Gastroesophageal sphincter (tissue), 3 donors: ENCODE results near the gene CD163L1.

Experiments used
- POLR2AphosphoS5 ChIP-seq: sonication (generic); formaldehyde crosslinking; IDR thresholded peaks from one replicate; pipeline ENCODE4 v1.6.1; 2017; ENCODE audit warnings: antibody characterized with exemption
- TF ChIP-seq, protein P1 (sequence below), 4 experiments: fragments of 200-600 bp in 2 of 4; fragments of 450-650 bp in 2 of 4; sonication (generic) in 1 of 4; IDR thresholded peaks; one replicate each; pipeline ENCODE4 v1.5.1; 2017 to 2019; ENCODE audit warnings: antibody characterized with exemption in 4 of 4, mild to moderate bottlenecking in 2 of 4, moderate library complexity in 2 of 4

DNA sequence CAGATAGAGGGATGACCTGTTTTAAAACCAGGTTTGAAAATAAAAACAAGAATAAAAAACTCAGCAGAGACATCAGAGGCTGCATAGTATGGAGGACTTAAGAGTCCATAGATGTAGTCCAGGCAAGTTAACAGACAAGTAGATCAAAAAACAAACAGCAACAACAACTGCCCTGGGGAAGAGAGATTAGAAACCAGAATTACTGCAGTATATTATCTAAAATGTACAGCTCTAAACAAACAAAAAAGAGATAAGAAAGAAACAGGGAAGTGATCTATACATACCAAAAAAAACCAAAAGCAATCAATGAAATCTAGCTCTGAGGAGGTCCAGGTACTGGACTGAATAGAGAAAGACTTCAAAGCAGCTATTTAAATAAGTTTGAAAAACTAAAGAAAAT lies 91.3 kb downstream of the CD163L1 start:
- TF ChIP-seq, protein P1, sequence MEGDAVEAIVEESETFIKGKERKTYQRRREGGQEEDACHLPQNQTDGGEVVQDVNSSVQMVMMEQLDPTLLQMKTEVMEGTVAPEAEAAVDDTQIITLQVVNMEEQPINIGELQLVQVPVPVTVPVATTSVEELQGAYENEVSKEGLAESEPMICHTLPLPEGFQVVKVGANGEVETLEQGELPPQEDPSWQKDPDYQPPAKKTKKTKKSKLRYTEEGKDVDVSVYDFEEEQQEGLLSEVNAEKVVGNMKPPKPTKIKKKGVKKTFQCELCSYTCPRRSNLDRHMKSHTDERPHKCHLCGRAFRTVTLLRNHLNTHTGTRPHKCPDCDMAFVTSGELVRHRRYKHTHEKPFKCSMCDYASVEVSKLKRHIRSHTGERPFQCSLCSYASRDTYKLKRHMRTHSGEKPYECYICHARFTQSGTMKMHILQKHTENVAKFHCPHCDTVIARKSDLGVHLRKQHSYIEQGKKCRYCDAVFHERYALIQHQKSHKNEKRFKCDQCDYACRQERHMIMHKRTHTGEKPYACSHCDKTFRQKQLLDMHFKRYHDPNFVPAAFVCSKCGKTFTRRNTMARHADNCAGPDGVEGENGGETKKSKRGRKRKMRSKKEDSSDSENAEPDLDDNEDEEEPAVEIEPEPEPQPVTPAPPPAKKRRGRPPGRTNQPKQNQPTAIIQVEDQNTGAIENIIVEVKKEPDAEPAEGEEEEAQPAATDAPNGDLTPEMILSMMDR (IDR thresholded peaks at IDR 0.05) = no peak
- TF ChIP-seq POLR2AphosphoS5 = no peak
